GM12873 (cell line): ENCODE results near the gene FBXO38.

Source experiments
- CTCF ChIP-seq: IDR thresholded peaks from 2 replicates; pipeline ENCODE4 v1.5.1; 2012; ENCODE audit warnings: low read depth, mild to moderate bottlenecking, moderate library complexity, low read length, control low read depth; ENCODE audit not compliant: insufficient read depth; ENCODE audit errors: missing control alignments

FBXO38 gene

GRCh38 chr5:148412124-148412523 lies 28.4 kb downstream of the FBXO38 start:
- TF ChIP-seq CTCF, result no peak

- TF ChIP-seq CTCF, result no peak
Measured at GRCh38 chr5:148414833-148415232, 31.1 kb downstream of the FBXO38 start.

- no peak for TF ChIP-seq CTCF
Measured at GRCh38 chr5:148416416-148416815, 32.7 kb downstream of the FBXO38 start.

GRCh38 chr5:148416921-148417320 lies 33.2 kb downstream of the FBXO38 start:
- no peak for TF ChIP-seq CTCF

- no peak for TF ChIP-seq CTCF
Measured at GRCh38 chr5:148418511-148418910, 34.8 kb downstream of the FBXO38 start.

- TF ChIP-seq CTCF, result no peak
Measured at GRCh38 chr5:148421661-148422060, 37.9 kb downstream of the FBXO38 start.

GRCh38 chr5:148425808-148426207 lies 42.0 kb downstream of the FBXO38 start:
- no peak for TF ChIP-seq CTCF
